HEK293T (cell line): ENCODE data around the gene KIAA1328.

ENCODE experiments used
- ARNT ChIP-seq: fragments of 450-650 bp; IDR thresholded peaks from 2 replicates; pipeline ENCODE4 v1.6.1; 2017; ENCODE audit warnings: mild to moderate bottlenecking
- BHLHE40 ChIP-seq: fragments of 450-650 bp; IDR thresholded peaks from 2 replicates; pipeline ENCODE4 v1.6.1; 2016; ENCODE audit warnings: mild to moderate bottlenecking, moderate library complexity, borderline replicate concordance
- ELF4 ChIP-seq: fragments of 450-650 bp; IDR thresholded peaks from 2 replicates; pipeline ENCODE4 v1.6.1; 2017; ENCODE audit warnings: antibody characterized with exemption
- FOXK2 ChIP-seq: fragments of 450-650 bp; IDR thresholded peaks from 2 replicates; pipeline ENCODE4 v1.6.1; 2016; ENCODE audit warnings: mild to moderate bottlenecking
- FOXM1 ChIP-seq: fragments of 450-650 bp; IDR thresholded peaks from 2 replicates; pipeline ENCODE4 v1.6.1; 2017; ENCODE audit warnings: mild to moderate bottlenecking, borderline replicate concordance
- HDGF ChIP-seq: fragments of 450-650 bp; IDR thresholded peaks from 2 replicates; pipeline ENCODE4 v1.6.1; 2017; ENCODE audit warnings: antibody characterized with exemption, borderline replicate concordance
- LEF1 ChIP-seq: fragments of 450-650 bp; IDR thresholded peaks from 2 replicates; pipeline ENCODE4 v1.6.1; 2017; ENCODE audit warnings: mild to moderate bottlenecking, borderline replicate concordance
- NFRKB ChIP-seq: fragments of 450-650 bp; IDR thresholded peaks from 2 replicates; pipeline ENCODE4 v1.6.1; 2016; ENCODE audit warnings: mild to moderate bottlenecking, moderate library complexity
- SP1 ChIP-seq: fragments of 450-650 bp; IDR thresholded peaks from 2 replicates; pipeline ENCODE4 v1.6.1; 2017
- TARDBP ChIP-seq: fragments of 450-650 bp; IDR thresholded peaks from 2 replicates; pipeline ENCODE4 v1.6.1; 2016
- ZNF384 ChIP-seq: fragments of 450-650 bp; IDR thresholded peaks from 2 replicates; pipeline ENCODE4 v1.6.1; 2016
- TF ChIP-seq, protein P1 (sequence below): fragments of 450-650 bp; IDR thresholded peaks from 2 replicates; pipeline ENCODE4 v1.6.1; 2016

DNA sequence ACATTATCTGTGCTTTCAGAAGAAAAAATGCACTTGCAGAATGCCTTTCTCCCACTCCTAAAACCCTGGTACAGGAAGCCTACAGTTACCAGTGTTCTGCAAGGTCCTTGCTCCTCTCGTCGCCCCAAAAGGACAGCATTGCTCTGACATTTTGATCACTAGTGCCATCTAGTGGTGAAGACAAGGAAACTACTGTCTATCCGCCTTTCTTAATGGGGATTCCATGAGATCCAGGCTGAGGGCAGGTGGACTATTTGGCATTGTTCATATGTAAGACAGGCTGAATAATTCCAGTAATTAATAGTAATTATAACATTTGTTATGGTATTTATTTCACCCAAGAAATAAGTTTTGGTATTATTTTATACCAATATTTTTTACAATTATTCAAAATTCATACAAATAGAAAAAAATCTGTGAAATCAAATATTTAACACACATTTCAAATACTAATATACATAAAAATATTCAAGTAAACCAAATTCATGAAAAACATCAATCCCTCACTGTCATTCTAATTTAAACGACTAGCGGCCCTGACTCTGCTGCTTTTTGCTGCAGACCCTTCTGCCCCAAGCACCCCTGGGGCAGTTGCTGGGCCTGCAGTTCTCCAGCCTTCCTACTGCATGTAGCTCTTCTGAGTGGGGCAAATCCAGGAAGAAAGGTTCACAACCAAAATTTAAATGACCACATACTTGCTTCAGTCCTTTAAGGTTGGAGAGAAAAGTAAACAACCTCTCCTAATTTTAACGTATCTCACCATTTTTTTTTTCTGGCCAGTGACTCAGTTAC is 19.1 kb upstream of the KIAA1328 start:
- TF ChIP-seq ZNF384 (no peak), BHLHE40 (no peak), FOXM1 (no peak), SP1 (no peak), HDGF (no peak), TARDBP (no peak), FOXK2 (no peak), NFRKB (no peak), LEF1 (no peak), ELF4 (no peak), ARNT (no peak)
- TF ChIP-seq, protein P1, sequence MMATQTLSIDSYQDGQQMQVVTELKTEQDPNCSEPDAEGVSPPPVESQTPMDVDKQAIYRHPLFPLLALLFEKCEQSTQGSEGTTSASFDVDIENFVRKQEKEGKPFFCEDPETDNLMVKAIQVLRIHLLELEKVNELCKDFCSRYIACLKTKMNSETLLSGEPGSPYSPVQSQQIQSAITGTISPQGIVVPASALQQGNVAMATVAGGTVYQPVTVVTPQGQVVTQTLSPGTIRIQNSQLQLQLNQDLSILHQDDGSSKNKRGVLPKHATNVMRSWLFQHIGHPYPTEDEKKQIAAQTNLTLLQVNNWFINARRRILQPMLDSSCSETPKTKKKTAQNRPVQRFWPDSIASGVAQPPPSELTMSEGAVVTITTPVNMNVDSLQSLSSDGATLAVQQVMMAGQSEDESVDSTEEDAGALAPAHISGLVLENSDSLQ = 0 out of 2 replicates have a peak, but pooled peaks have one; percentile 9
